Suppressor macrophage treated with lipopolysaccharide for 1 hour (primary cell): ENCODE results near the gene EPB41L5.
A peak's percentile ranks its signal among the peaks of the same experiment; 100 is the strongest.
"Not testable (repeated sequence)": the region's sequence is repeated elsewhere in the genome, so short reads cannot be mapped to it uniquely, and the experiment has no call there.

Source experiments
- DNase-seq, 3 donors: peaks; one replicate each; pipeline ENCODE4 v3.0.0-alpha.2; 2020 to 2022

EPB41L5 gene

GRCh38 chr2:120103723-120104467, 91.0 kb downstream of the EPB41L5 start:
- DNase-seq, result no peak

- DNase-seq, result no peak
Measured at GRCh38 chr2:120104772-120105171, 91.9 kb downstream of the EPB41L5 start.

- DNase-seq, result no peak
Measured at GRCh38 chr2:120105360-120105759, 92.5 kb downstream of the EPB41L5 start.

- no peak for DNase-seq
Measured at GRCh38 chr2:120108049-120108448, 95.2 kb downstream of the EPB41L5 start.

GRCh38 chr2:120108749-120109148, 95.9 kb downstream of the EPB41L5 start:
- peak in 1 of 3 donors; percentile 15 for DNase-seq

- DNase-seq, result peak; percentile 56 to 81 (median 76)
Measured at GRCh38 chr2:120109186-120110061, 96.5 kb downstream of the EPB41L5 start.

GRCh38 chr2:120110062-120110362, 97.1 kb downstream of the EPB41L5 start:
- no peak for DNase-seq

GRCh38 chr2:120110507-120110906, 97.6 kb downstream of the EPB41L5 start:
- peak; percentile 75 to 78 (median 77) for DNase-seq

GRCh38 chr2:120111193-120111592, 98.3 kb downstream of the EPB41L5 start:
- DNase-seq, result peak in 2 of 3 donors; percentile 4 to 17

GRCh38 chr2:120118018-120118417, 105.1 kb downstream of the EPB41L5 start:
- no peak for DNase-seq

- no peak for DNase-seq
Measured at GRCh38 chr2:120118471-120118870, 105.6 kb downstream of the EPB41L5 start.

GRCh38 chr2:120121337-120121736, 108.5 kb downstream of the EPB41L5 start:
- not testable (repeated sequence) for DNase-seq

GRCh38 chr2:120123090-120123489, 110.2 kb downstream of the EPB41L5 start:
- no peak for DNase-seq

- DNase-seq, result no peak
Measured at GRCh38 chr2:120125195-120125594, 112.3 kb downstream of the EPB41L5 start.

GRCh38 chr2:120128216-120128615, 115.3 kb downstream of the EPB41L5 start:
- no peak for DNase-seq

- DNase-seq, result no peak
Measured at GRCh38 chr2:120132190-120132589, 119.3 kb downstream of the EPB41L5 start.

GRCh38 chr2:120132691-120133090, 119.8 kb downstream of the EPB41L5 start:
- DNase-seq, result no peak

GRCh38 chr2:120133572-120134244, 120.8 kb downstream of the EPB41L5 start:
- no peak for DNase-seq

- DNase-seq, result no peak
Measured at GRCh38 chr2:120134263-120134662, 121.4 kb downstream of the EPB41L5 start.

- DNase-seq, result not testable (repeated sequence)
Measured at GRCh38 chr2:120135013-120135412, 122.1 kb downstream of the EPB41L5 start.

- DNase-seq, result no peak
Measured at GRCh38 chr2:120140866-120141265, 128.0 kb downstream of the EPB41L5 start.

- no peak for DNase-seq
Measured at GRCh38 chr2:120141300-120142069, 128.6 kb downstream of the EPB41L5 start.
